Gastrocnemius medialis (tissue), 4 donors: ENCODE data around the gene RPL27A. TPM values are rescaled to one million over a fixed set of nuclear protein-coding genes. Genes with fewer than 3 reads are reported as not detected.

ENCODE experiments used
- ATAC-seq, 2 donors: fragments of 150-250 bp; one replicate each; pipeline ENCODE4 v1.9.1; 2016
- DNase-seq, 2 donors: peaks; one replicate each; pipeline ENCODE4 v3.0.0-alpha.2; 2019
- H3K27ac ChIP-seq, 4 donors: fragments of 200-600 bp; sonication (generic); 1 replicate in 1 of 4; 2 replicates in 3 of 4; pipeline ENCODE4 v1.5.1; 2016 to 2018; ENCODE audit warnings: mild to moderate bottlenecking in 2 of 4, moderate library complexity in 1 of 4
- H3K27me3 ChIP-seq, 3 donors: fragments of 200-600 bp; sonication (generic) in 2 of 3; 1 replicate in 1 of 3; 2 replicates in 2 of 3; pipeline versions ENCODE4 v1.5.1 to v1.6.0; 2016 to 2019; ENCODE audit warnings: mild to moderate bottlenecking in 1 of 3, moderate library complexity in 1 of 3
- H3K36me3 ChIP-seq, 2 donors: fragments of 200-600 bp; sonication (generic) in 1 of 2; one replicate each; pipeline ENCODE4 v1.5.1; 2017 to 2018
- H3K4me1 ChIP-seq, 2 donors: fragments of 200-600 bp; sonication (generic) in 1 of 2; one replicate each; pipeline ENCODE4 v1.5.1; 2016 to 2017; ENCODE audit warnings: mild to moderate bottlenecking in 2 of 2
- H3K4me3 ChIP-seq, 4 donors: fragments of 200-600 bp; sonication (generic) in 3 of 4; 1 replicate in 1 of 4; 2 replicates in 3 of 4; pipeline ENCODE4 v1.5.1; 2016 to 2019; ENCODE audit warnings: mild to moderate bottlenecking in 2 of 4
- H3K9me3 ChIP-seq, 3 donors: fragments of 200-600 bp; sonication (generic) in 2 of 3; 1 replicate in 1 of 3; 2 replicates in 2 of 3; pipeline ENCODE4 v1.5.1; 2016 to 2019
- CTCF ChIP-seq, 5 experiments: fragments of 450-650 bp in 3 of 5; fragments of 200-600 bp in 2 of 5; sonication (generic) in 2 of 5; IDR thresholded peaks in 4 of 5; conservative IDR thresholded peaks in 1 of 5; 1 replicate in 4 of 5; 2 replicates in 1 of 5; pipeline ENCODE4 v1.5.1; 2016 to 2019; ENCODE audit warnings: antibody characterized with exemption in 5 of 5, mild to moderate bottlenecking in 3 of 5, moderate library complexity in 3 of 5
- POLR2A ChIP-seq, 2 donors: fragments of 450-650 bp; IDR thresholded peaks; one replicate each; pipeline ENCODE4 v1.6.1; 2017; ENCODE audit warnings: antibody characterized with exemption in 2 of 2, mild to moderate bottlenecking in 2 of 2, moderate library complexity in 2 of 2
- in situ Hi-C, 4 donors: fragments of 200-750 bp; cut with MboI; loops; one replicate each; pipeline versions ENCODE4 v1.15.0 to v1.8.0; 2017; ENCODE audit warnings: low sequenced_read_pairs in 4 of 4
- intact Hi-C: fragments of 100-400 bp; cut with DNase I; formaldehyde crosslinking; loops from one replicate; pipeline ENCODE4 v1.15.1; 2023; ENCODE audit warnings: low total_unique reads
- total RNA-seq, 4 donors: library from RNA; depleted of rRNA; stranded (reverse); fragments of >200 nt; gene quantifications; one replicate each; pipeline versions ENCODE4 v1.1.0 to v1.2.3, GENCODE V29; 2016

Gene RPL27A
- total RNA-seq, 4 donors from 2014 or later = 598 to 693 (median 633) TPM

DNA sequence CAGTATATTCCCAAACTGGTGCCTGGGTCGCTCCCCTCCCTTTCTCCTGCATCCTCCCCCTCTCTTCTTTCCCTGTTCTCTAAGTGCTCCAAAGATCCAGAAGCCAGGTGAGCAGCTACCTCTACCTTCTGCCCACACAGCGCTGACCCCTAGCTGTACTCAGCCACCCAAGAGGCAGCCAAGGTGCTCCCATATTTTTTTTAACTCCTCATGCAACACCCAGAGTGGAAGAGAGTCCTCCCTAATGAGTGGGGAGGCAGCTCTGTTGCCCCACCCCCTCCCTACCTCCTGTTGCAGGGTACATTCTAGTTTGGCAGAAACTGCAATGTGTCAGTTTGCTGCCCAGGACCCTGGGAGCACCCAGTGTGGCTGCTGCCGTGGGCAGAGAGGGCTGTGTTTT is 40.2 kb downstream of the RPL27A start:
- H3K9me3 ChIP-seq = no peaks in the 10 kb centered on the region
- TF ChIP-seq CTCF (IDR thresholded peaks at IDR 0.05 in 4 of 5, conservative IDR thresholded peaks at IDR 0.05 in 1 of 5) (no peak), POLR2A (IDR thresholded peaks at IDR 0.05) (no peak)
- ATAC-seq = no peak
- in situ Hi-C loops (no loop called here), intact Hi-C loops (no loop called here)
- no peak overlapping the region for H3K4me3 ChIP-seq
- no peaks in the 10 kb centered on the region for H3K36me3 ChIP-seq
- peak overlapping the region in 1 of 4 donors; percentile 79 for H3K27ac ChIP-seq
- no peaks in the 10 kb centered on the region for H3K27me3 ChIP-seq
- DNase-seq = no peak
- peaks cover 26 to 42% of the 10 kb centered on the region in 2 donors for H3K4me1 ChIP-seq

DNA sequence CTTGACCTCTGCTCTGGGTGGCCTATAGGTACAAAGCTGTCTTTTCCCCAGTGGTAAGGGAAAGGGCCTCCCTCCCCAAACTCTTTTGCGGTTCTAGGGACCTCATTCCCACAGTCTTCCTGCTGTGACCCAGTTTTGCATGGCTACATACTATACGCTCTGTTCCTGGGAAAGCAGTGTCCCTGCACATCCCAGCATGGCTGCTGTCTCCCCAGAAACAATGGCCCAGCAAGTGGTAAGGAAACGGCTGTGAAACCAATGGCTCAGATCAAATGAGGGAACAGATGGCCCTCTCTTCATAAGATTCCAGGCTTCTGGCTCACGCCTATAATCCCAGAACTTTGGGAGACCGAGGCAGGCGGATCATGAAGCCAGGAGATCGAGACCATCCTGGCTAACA is 41.1 kb downstream of the RPL27A start:
- H3K4me1 ChIP-seq = peaks cover 27 to 33% of the 10 kb centered on the region in 2 donors
- H3K27ac ChIP-seq = peak overlapping the region in 1 of 4 donors; percentile 79
- intact Hi-C loops (no loop called here), in situ Hi-C loops (no loop called here)
- H3K27me3 ChIP-seq = no peaks in the 10 kb centered on the region
- no peak for ATAC-seq
- no peak overlapping the region for H3K4me3 ChIP-seq
- H3K36me3 ChIP-seq = no peaks in the 10 kb centered on the region
- TF ChIP-seq POLR2A (IDR thresholded peaks at IDR 0.05) (no peak), CTCF (IDR thresholded peaks at IDR 0.05 in 4 of 5, conservative IDR thresholded peaks at IDR 0.05 in 1 of 5) (no peak)
- no peak for DNase-seq
- no peaks in the 10 kb centered on the region for H3K9me3 ChIP-seq

DNA sequence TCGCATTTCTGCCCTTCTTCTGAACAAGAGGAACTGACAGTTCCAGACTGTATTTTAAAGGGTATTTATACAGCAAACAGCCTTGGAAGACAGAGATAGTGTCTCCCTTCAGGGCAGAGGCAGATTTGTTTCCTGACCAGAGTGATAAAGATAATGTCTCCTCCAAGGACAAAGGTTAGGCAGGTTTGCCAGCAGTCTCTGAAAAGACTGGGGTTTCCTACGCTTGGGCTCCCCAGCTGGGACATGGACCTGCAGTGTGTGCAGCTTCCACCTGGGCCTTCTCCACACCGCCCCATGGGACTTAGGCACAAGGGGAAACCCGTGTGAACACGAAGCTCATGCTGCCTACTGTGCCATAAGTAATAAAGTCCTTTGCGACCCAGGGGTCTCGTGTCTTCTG is 42.1 kb downstream of the RPL27A start:
- no peak for DNase-seq
- Histone ChIP-seq H3K4me1 (peaks cover 20 to 24% of the 10 kb centered on the region in 2 donors), H3K9me3 (no peaks in the 10 kb centered on the region), H3K27ac (peak overlapping the region in 1 of 4 donors; percentile 34), H3K36me3 (no peaks in the 10 kb centered on the region), H3K4me3 (no peak overlapping the region), H3K27me3 (no peaks in the 10 kb centered on the region)
- intact Hi-C loops = no loop called here
- no peak for ATAC-seq
- TF ChIP-seq CTCF (IDR thresholded peaks at IDR 0.05 in 4 of 5, conservative IDR thresholded peaks at IDR 0.05 in 1 of 5) (no peak), POLR2A (IDR thresholded peaks at IDR 0.05) (no peak)
- in situ Hi-C loops = no loop called here

DNA sequence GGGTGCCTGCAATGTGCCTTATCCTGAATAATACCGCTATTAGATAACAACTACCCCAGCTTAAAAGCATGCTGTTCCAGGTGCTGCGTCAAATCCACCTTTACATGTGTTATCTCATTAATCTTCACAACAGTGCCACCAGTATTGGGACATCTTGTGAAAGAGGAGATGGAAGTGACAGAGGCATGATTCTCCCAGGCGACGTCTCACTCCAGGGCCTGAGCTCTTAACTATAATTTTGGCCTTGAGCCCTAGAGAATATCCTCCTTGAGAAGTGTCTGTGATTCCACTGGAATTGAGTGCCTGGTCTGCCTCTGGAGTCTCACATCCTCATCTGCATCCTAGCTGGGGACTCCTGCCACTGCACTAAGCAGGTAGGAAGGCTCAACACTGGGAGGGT is 43.8 kb downstream of the RPL27A start:
- in situ Hi-C loops = no loop called here
- Histone ChIP-seq H3K4me3 (no peak overlapping the region), H3K9me3 (no peaks in the 10 kb centered on the region), H3K4me1 (peaks cover 7 to 11% of the 10 kb centered on the region in 2 donors), H3K27ac (peak overlapping the region in 1 of 4 donors; percentile 40), H3K27me3 (no peaks in the 10 kb centered on the region), H3K36me3 (no peaks in the 10 kb centered on the region)
- intact Hi-C loops = no loop called here
- DNase-seq (no peak), ATAC-seq (peak in 1 of 2 donors; percentile 55)
- TF ChIP-seq POLR2A (IDR thresholded peaks at IDR 0.05) (no peak), CTCF (IDR thresholded peaks at IDR 0.05 in 4 of 5, conservative IDR thresholded peaks at IDR 0.05 in 1 of 5) (no peak)

DNA sequence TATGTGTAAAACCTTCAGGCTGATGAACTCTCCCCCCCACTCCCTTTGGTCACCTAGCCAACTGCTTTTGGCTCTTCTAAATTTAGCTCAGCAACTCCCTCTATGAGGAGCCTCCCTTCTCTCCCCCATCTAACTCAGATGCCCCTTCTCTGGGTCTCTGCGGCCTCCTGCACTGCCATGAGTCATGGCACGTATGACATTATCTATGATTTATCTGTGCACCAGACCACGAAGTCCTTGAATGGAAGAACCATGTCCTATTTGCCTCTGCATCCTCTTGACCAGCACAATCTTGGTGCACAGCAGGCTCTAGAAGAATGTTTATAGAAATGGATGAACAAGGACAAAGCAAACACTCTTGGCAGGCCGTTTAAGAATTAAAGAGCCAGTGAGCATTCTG is 46.0 kb downstream of the RPL27A start:
- Histone ChIP-seq H3K27me3 (no peaks in the 10 kb centered on the region), H3K4me3 (no peak overlapping the region), H3K9me3 (no peaks in the 10 kb centered on the region), H3K27ac (no peak overlapping the region), H3K36me3 (no peaks in the 10 kb centered on the region), H3K4me1 (peaks cover 21 to 29% of the 10 kb centered on the region in 2 donors)
- in situ Hi-C loops (no loop called here), intact Hi-C loops (no loop called here)
- TF ChIP-seq POLR2A (IDR thresholded peaks at IDR 0.05) = no peak
- no peak for ATAC-seq
- DNase-seq = no peak
